ENCODE measurements around the gene KCND3.

KCND3 gene

DNA sequence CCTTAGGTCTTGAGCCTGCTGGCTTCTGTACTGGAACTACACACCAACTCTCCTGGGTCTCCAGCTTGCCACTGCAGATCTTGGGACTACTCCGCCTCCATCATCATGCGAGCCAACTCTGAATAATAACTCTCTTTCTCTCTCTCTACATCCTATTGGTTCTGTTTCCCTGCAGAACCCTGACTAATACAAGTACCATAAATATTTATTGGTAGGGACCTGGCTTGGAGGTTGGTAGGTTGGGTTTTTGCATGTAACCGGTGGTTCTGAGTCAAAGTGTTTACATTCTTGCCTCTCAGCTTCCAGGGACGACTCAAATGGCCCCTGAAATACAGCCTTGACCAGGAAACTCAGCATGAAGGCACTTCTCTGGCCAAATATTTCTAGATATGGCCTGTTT lies 110.4 kb downstream of the KCND3 start:
- no peak for DNase-seq
- Histone ChIP-seq H3K9me3 (ENCODE audit: control extremely low read depth in 1 of 5, control insufficient read depth in 4 of 5, insufficient read depth in 2 of 5, low read depth in 1 of 5, low read length in 4 of 5) (no peaks in the 10 kb centered on the region), H3K27me3 (replicated peaks in 2 of 5; ENCODE audit: control insufficient read depth in 4 of 5, insufficient read depth in 5 of 5, low read length in 4 of 5) (peaks cover 0 to 46% (median 10%) of the 10 kb centered on the region in 5 experiments), H3K27ac (ENCODE audit: insufficient read depth in 1 of 2, low read depth in 1 of 2, low read length in 2 of 2, poor library complexity in 1 of 2, severe bottlenecking in 2 of 2) (no peak overlapping the region), H3K4me1 (ENCODE audit: control extremely low read depth in 1 of 4, control insufficient read depth in 4 of 4, insufficient read depth in 4 of 4, low read length in 3 of 4) (no peaks in the 10 kb centered on the region), H3K4me3 (ENCODE audit: control insufficient read depth in 1 of 7, extremely low read depth in 1 of 7, insufficient read depth in 4 of 7, low read depth in 2 of 7, low read length in 6 of 7) (no peak overlapping the region), H3K36me3 (ENCODE audit: control insufficient read depth in 4 of 4, insufficient read depth in 4 of 4, low read length in 3 of 4) (no peaks in the 10 kb centered on the region)
- ChIA-PET CTCF (no interaction called here), POLR2A (no interaction called here)
- WGBS (ENCODE audit: insufficient coverage) = 49% methylated on average over 2 of the region's 4 CpGs

DNA sequence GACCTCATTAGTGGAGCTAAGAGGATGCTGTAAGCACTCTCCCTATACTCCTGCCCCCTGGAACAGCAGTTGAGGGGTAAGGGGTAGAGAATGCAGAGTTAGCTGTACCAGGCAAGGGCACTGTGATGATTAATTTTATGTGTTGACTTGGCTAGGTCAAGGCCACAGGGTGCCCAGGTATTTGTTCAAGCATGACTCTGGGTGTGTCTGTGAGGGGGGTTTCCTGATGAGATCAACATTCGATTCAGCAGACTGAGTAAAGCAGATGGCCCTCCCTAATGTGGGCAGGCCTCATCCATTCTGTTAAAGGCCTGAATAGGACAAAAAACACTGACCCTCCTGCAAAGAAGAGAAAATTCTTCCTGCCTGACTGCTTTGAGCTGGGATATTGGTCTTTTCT lies 110.8 kb downstream of the KCND3 start:
- WGBS (ENCODE audit: insufficient coverage) = 100% methylated on average over 1 of the region's 1 CpG
- no peaks in the 10 kb centered on the region for H3K4me1 ChIP-seq (ENCODE audit: control extremely low read depth in 1 of 4, control insufficient read depth in 4 of 4, insufficient read depth in 4 of 4, low read length in 3 of 4)
- no peaks in the 10 kb centered on the region for H3K36me3 ChIP-seq (ENCODE audit: control insufficient read depth in 4 of 4, insufficient read depth in 4 of 4, low read length in 3 of 4)
- POLR2A ChIA-PET = no interaction called here
- no peak overlapping the region for H3K4me3 ChIP-seq (ENCODE audit: control insufficient read depth in 1 of 7, extremely low read depth in 1 of 7, insufficient read depth in 4 of 7, low read depth in 2 of 7, low read length in 6 of 7)
- DNase-seq = no peak
- H3K27ac ChIP-seq (ENCODE audit: insufficient read depth in 1 of 2, low read depth in 1 of 2, low read length in 2 of 2, poor library complexity in 1 of 2, severe bottlenecking in 2 of 2) = no peak overlapping the region
- CTCF ChIA-PET = no interaction called here
- H3K27me3 ChIP-seq (replicated peaks in 2 of 5; ENCODE audit: control insufficient read depth in 4 of 5, insufficient read depth in 5 of 5, low read length in 4 of 5) = peaks cover 0 to 48% (median 8%) of the 10 kb centered on the region in 5 experiments
- H3K9me3 ChIP-seq (ENCODE audit: control extremely low read depth in 1 of 5, control insufficient read depth in 4 of 5, insufficient read depth in 2 of 5, low read depth in 1 of 5, low read length in 4 of 5) = no peaks in the 10 kb centered on the region

- Histone ChIP-seq H3K4me1 (ENCODE audit: control extremely low read depth in 1 of 4, control insufficient read depth in 4 of 4, insufficient read depth in 4 of 4, low read length in 3 of 4) (no peaks in the 10 kb centered on the region), H3K27me3 (replicated peaks in 2 of 5; ENCODE audit: control insufficient read depth in 4 of 5, insufficient read depth in 5 of 5, low read length in 4 of 5) (peaks cover 0 to 54% (median 10%) of the 10 kb centered on the region in 5 experiments), H3K9me3 (ENCODE audit: control extremely low read depth in 1 of 5, control insufficient read depth in 4 of 5, insufficient read depth in 2 of 5, low read depth in 1 of 5, low read length in 4 of 5) (no peaks in the 10 kb centered on the region), H3K36me3 (ENCODE audit: control insufficient read depth in 4 of 4, insufficient read depth in 4 of 4, low read length in 3 of 4) (no peaks in the 10 kb centered on the region), H3K27ac (ENCODE audit: insufficient read depth in 1 of 2, low read depth in 1 of 2, low read length in 2 of 2, poor library complexity in 1 of 2, severe bottlenecking in 2 of 2) (no peak overlapping the region), H3K4me3 (ENCODE audit: control insufficient read depth in 1 of 7, extremely low read depth in 1 of 7, insufficient read depth in 4 of 7, low read depth in 2 of 7, low read length in 6 of 7) (no peak overlapping the region)
- ChIA-PET POLR2A (no interaction called here), CTCF (no interaction called here)
- no peak for DNase-seq
- WGBS (ENCODE audit: insufficient coverage) = 71% methylated on average over 4 of the region's 7 CpGs
Measured at GRCh38 chr1:111878091-111878490, 111.4 kb downstream of the KCND3 start.

DNA sequence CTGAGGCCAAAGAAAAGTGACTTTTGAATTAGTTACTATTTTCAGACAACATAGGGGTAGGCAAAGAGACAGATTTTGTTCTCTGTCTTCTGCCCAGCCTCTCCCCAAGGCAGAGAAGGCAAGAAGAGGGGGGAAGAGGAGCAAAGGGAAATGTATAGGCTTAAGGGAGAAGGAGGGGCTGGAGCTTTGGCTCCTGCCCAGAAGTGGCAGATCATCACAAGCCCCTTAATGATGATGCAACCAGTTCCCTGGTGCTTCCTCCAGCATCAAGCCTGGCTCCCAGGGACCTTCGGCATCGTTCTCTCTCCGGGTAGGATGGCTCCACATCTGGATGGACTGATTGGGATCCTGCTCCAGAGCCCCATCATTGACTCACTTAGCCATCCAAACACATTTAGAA lies 112.8 kb downstream of the KCND3 start:
- 79% methylated on average over 3 of the region's 3 CpGs for WGBS (ENCODE audit: insufficient coverage)
- CTCF ChIA-PET = no interaction called here
- H3K4me3 ChIP-seq (ENCODE audit: control insufficient read depth in 1 of 7, extremely low read depth in 1 of 7, insufficient read depth in 4 of 7, low read depth in 2 of 7, low read length in 6 of 7) = no peak overlapping the region
- POLR2A ChIA-PET = no interaction called here
- H3K36me3 ChIP-seq (ENCODE audit: control insufficient read depth in 4 of 4, insufficient read depth in 4 of 4, low read length in 3 of 4) = no peaks in the 10 kb centered on the region
- peaks cover 0 to 61% (median 8%) of the 10 kb centered on the region in 5 experiments for H3K27me3 ChIP-seq (replicated peaks in 2 of 5; ENCODE audit: control insufficient read depth in 4 of 5, insufficient read depth in 5 of 5, low read length in 4 of 5)
- no peak overlapping the region for H3K27ac ChIP-seq (ENCODE audit: insufficient read depth in 1 of 2, low read depth in 1 of 2, low read length in 2 of 2, poor library complexity in 1 of 2, severe bottlenecking in 2 of 2)
- H3K9me3 ChIP-seq (ENCODE audit: control extremely low read depth in 1 of 5, control insufficient read depth in 4 of 5, insufficient read depth in 2 of 5, low read depth in 1 of 5, low read length in 4 of 5) = no peaks in the 10 kb centered on the region
- no peak for DNase-seq
- H3K4me1 ChIP-seq (ENCODE audit: control extremely low read depth in 1 of 4, control insufficient read depth in 4 of 4, insufficient read depth in 4 of 4, low read length in 3 of 4) = no peaks in the 10 kb centered on the region

GRCh38 chr1:111875640-111876039 lies 113.8 kb downstream of the KCND3 start:
- ChIA-PET CTCF (no interaction called here), POLR2A (interaction anchor here (0.6 kb wide), 1 partner anchor 9 kb away, joined by 3 read pairs; no protein-coding TSS in a partner anchor)
- 100% methylated on average over 1 of the region's 3 CpGs for WGBS (ENCODE audit: insufficient coverage)
- peaks cover 0 to 56% (median 12%) of the 10 kb centered on the region in 5 experiments for H3K27me3 ChIP-seq (replicated peaks in 2 of 5; ENCODE audit: control insufficient read depth in 4 of 5, insufficient read depth in 5 of 5, low read length in 4 of 5)
- H3K9me3 ChIP-seq (ENCODE audit: control extremely low read depth in 1 of 5, control insufficient read depth in 4 of 5, insufficient read depth in 2 of 5, low read depth in 1 of 5, low read length in 4 of 5) = no peaks in the 10 kb centered on the region
- no peak overlapping the region for H3K27ac ChIP-seq (ENCODE audit: insufficient read depth in 1 of 2, low read depth in 1 of 2, low read length in 2 of 2, poor library complexity in 1 of 2, severe bottlenecking in 2 of 2)
- H3K36me3 ChIP-seq (ENCODE audit: control insufficient read depth in 4 of 4, insufficient read depth in 4 of 4, low read length in 3 of 4) = no peaks in the 10 kb centered on the region
- H3K4me3 ChIP-seq (ENCODE audit: control insufficient read depth in 1 of 7, extremely low read depth in 1 of 7, insufficient read depth in 4 of 7, low read depth in 2 of 7, low read length in 6 of 7) = no peak overlapping the region
- no peak for DNase-seq
- no peaks in the 10 kb centered on the region for H3K4me1 ChIP-seq (ENCODE audit: control extremely low read depth in 1 of 4, control insufficient read depth in 4 of 4, insufficient read depth in 4 of 4, low read length in 3 of 4)

DNA sequence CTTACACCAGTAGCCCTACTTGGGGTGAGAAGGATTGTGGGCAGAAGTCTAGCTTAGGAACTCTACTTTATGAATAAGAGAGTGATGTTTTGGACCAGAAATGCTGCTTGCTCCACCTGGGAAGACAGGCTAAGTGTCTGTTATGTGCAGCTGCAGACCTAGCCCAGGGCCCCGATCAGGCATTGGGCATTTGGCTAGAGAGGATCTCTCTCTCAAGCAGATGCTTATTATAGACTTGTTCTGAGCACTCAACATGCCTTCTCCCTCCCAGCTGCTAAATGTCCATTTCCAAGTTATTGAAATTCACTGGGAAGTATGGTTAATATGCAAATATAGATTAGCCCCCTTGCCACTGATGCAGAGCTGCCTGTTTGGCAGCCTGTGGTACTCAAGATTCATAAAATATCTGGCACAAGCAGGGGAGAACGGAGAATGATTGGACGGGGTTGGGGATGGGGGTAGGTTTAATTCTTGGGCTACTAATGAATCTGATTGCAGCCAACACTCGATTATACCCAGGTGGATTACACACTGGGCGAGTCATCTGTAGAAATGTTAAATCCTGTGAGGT lies 115.9 kb downstream of the KCND3 start:
- Histone ChIP-seq H3K36me3 (ENCODE audit: control insufficient read depth in 4 of 4, insufficient read depth in 4 of 4, low read length in 3 of 4) (no peaks in the 10 kb centered on the region), H3K4me3 (ENCODE audit: control insufficient read depth in 1 of 7, extremely low read depth in 1 of 7, insufficient read depth in 4 of 7, low read depth in 2 of 7, low read length in 6 of 7) (no peak overlapping the region), H3K4me1 (ENCODE audit: control extremely low read depth in 1 of 4, control insufficient read depth in 4 of 4, insufficient read depth in 4 of 4, low read length in 3 of 4) (no peaks in the 10 kb centered on the region), H3K9me3 (ENCODE audit: control extremely low read depth in 1 of 5, control insufficient read depth in 4 of 5, insufficient read depth in 2 of 5, low read depth in 1 of 5, low read length in 4 of 5) (no peaks in the 10 kb centered on the region), H3K27me3 (replicated peaks in 2 of 5; ENCODE audit: control insufficient read depth in 4 of 5, insufficient read depth in 5 of 5, low read length in 4 of 5) (peaks cover 0 to 56% (median 14%) of the 10 kb centered on the region in 5 experiments), H3K27ac (ENCODE audit: insufficient read depth in 1 of 2, low read depth in 1 of 2, low read length in 2 of 2, poor library complexity in 1 of 2, severe bottlenecking in 2 of 2) (no peak overlapping the region)
- no peak for DNase-seq
- CTCF ChIA-PET = no interaction called here
- POLR2A ChIA-PET = no interaction called here
- 100% methylated on average over 5 of the region's 5 CpGs for WGBS (ENCODE audit: insufficient coverage)

GRCh38 chr1:111870181-111870580 lies 119.3 kb downstream of the KCND3 start:
- H3K9me3 ChIP-seq (ENCODE audit: control extremely low read depth in 1 of 5, control insufficient read depth in 4 of 5, insufficient read depth in 2 of 5, low read depth in 1 of 5, low read length in 4 of 5) = no peaks in the 10 kb centered on the region
- 100% methylated on average over 1 of the region's 1 CpG for WGBS (ENCODE audit: insufficient coverage)
- ChIA-PET CTCF (no interaction called here), POLR2A (no interaction called here)
- no peaks in the 10 kb centered on the region for H3K4me1 ChIP-seq (ENCODE audit: control extremely low read depth in 1 of 4, control insufficient read depth in 4 of 4, insufficient read depth in 4 of 4, low read length in 3 of 4)
- H3K4me3 ChIP-seq (ENCODE audit: control insufficient read depth in 1 of 7, extremely low read depth in 1 of 7, insufficient read depth in 4 of 7, low read depth in 2 of 7, low read length in 6 of 7) = no peak overlapping the region
- no peak overlapping the region for H3K27ac ChIP-seq (ENCODE audit: insufficient read depth in 1 of 2, low read depth in 1 of 2, low read length in 2 of 2, poor library complexity in 1 of 2, severe bottlenecking in 2 of 2)
- DNase-seq = no peak
- H3K27me3 ChIP-seq (replicated peaks in 2 of 5; ENCODE audit: control insufficient read depth in 4 of 5, insufficient read depth in 5 of 5, low read length in 4 of 5) = peaks cover 2 to 35% (median 12%) of the 10 kb centered on the region in 5 experiments
- no peaks in the 10 kb centered on the region for H3K36me3 ChIP-seq (ENCODE audit: control insufficient read depth in 4 of 4, insufficient read depth in 4 of 4, low read length in 3 of 4)

Data from common myeloid progenitor, CD34-positive (primary cell).